GM23338 (cell line): ENCODE results near the gene ITGAL. TPM values are rescaled to one million over a fixed set of nuclear protein-coding genes. Genes with fewer than 3 reads are reported as not detected.
A peak's percentile ranks its signal among the peaks of the same experiment; 100 is the strongest.

Experiments
- ATAC-seq: fragments of 200-7000 bp; cut with Tn5 transposase; 3 replicates; pipeline ENCODE4 v1.9.1; 2020
- DNase-seq: peaks from one replicate; pipeline ENCODE4 v3.0.0-alpha.2; 2015; ENCODE audit warnings: low spot score
- H2AFZ ChIP-seq: fragments of 200-600 bp; sonication (generic); 2 replicates; pipeline ENCODE4 v1.8.0; 2016; ENCODE audit warnings: antibody characterized with exemption, mild to moderate bottlenecking, moderate library complexity
- H3F3A ChIP-seq: fragments of 200-600 bp; sonication (generic); replicated peaks from 2 replicates; pipeline ENCODE4 v1.8.0; 2017; ENCODE audit warnings: antibody characterized with exemption, mixed run types, low read depth
- H3K27ac ChIP-seq: fragments of 200-600 bp; sonication (generic); 2 replicates; pipeline ENCODE4 v1.6.1; 2016; ENCODE audit warnings: low read depth
- H3K27me3 ChIP-seq: fragments of 200-600 bp; sonication (generic); 2 replicates; pipeline ENCODE4 v1.8.0; 2016; ENCODE audit warnings: mild to moderate bottlenecking, mixed run types, moderate library complexity; ENCODE audit not compliant: insufficient read depth
- H3K36me3 ChIP-seq: fragments of 200-600 bp; sonication (generic); 2 replicates; pipeline ENCODE4 v1.8.0; 2016; ENCODE audit warnings: mild to moderate bottlenecking; ENCODE audit not compliant: insufficient read depth
- H3K4me1 ChIP-seq: fragments of 200-600 bp; sonication (generic); 2 replicates; pipeline ENCODE4 v1.8.0; 2016; ENCODE audit warnings: mild to moderate bottlenecking, moderate library complexity; ENCODE audit not compliant: insufficient read depth
- H3K4me2 ChIP-seq: fragments of 200-600 bp; sonication (generic); 2 replicates; pipeline ENCODE4 v1.7.1; 2017; ENCODE audit warnings: mixed run types
- H3K4me3 ChIP-seq: fragments of 200-600 bp; sonication (generic); 2 replicates; pipeline ENCODE4 v1.6.1; 2016; ENCODE audit warnings: mixed run types
- H3K79me2 ChIP-seq: fragments of 200-600 bp; sonication (generic); replicated peaks from 2 replicates; pipeline ENCODE4 v1.8.0; 2017; ENCODE audit warnings: mild to moderate bottlenecking; ENCODE audit not compliant: insufficient read depth
- H3K9me2 ChIP-seq: fragments of 200-600 bp; sonication (generic); 2 replicates; pipeline ENCODE4 v1.8.0; 2017; ENCODE audit not compliant: insufficient read depth
- H4K20me1 ChIP-seq: fragments of 200-600 bp; sonication (generic); replicated peaks from 2 replicates; pipeline ENCODE4 v1.8.0; 2017; ENCODE audit warnings: mild to moderate bottlenecking; ENCODE audit not compliant: insufficient read depth
- H3K27ac Mint-ChIP-seq: 2 replicates; pipeline ENCODE4 v1.8.0; 2020; ENCODE audit warnings: inconsistent platforms, mild to moderate bottlenecking, moderate library complexity, mixed read lengths
- H3K27me3 Mint-ChIP-seq: 3 replicates; pipeline ENCODE4 v1.8.0; 2022; ENCODE audit warnings: low read depth, mild to moderate bottlenecking, moderate library complexity, mixed read lengths, inconsistent platforms; ENCODE audit not compliant: insufficient read depth, poor library complexity
- H3K36me3 Mint-ChIP-seq: 3 replicates; pipeline ENCODE4 v1.8.0; 2021; ENCODE audit warnings: low read depth, mild to moderate bottlenecking, inconsistent platforms, moderate library complexity, mixed read lengths
- H3K4me1 Mint-ChIP-seq: 3 replicates; pipeline ENCODE4 v1.8.0; 2020; ENCODE audit warnings: mild to moderate bottlenecking, inconsistent platforms, mixed read lengths
- H3K4me3 Mint-ChIP-seq: 3 replicates; pipeline ENCODE4 v1.8.0; 2021; ENCODE audit warnings: moderate library complexity, mild to moderate bottlenecking, inconsistent platforms, mixed read lengths
- H3K9me3 Mint-ChIP-seq: 3 replicates; pipeline ENCODE4 v1.8.0; 2020; ENCODE audit warnings: moderate library complexity, mild to moderate bottlenecking, inconsistent platforms, mixed read lengths
- CTCF ChIP-seq, 2 experiments: fragments of 200-600 bp in 1 of 2; sonication (generic) in 1 of 2; conservative IDR thresholded peaks; 2 replicates each; pipeline versions ENCODE4 v1.5.1 to v1.6.1; 2016 to 2017; ENCODE audit warnings: antibody characterized with exemption in 2 of 2, low read depth in 2 of 2, mild to moderate bottlenecking in 2 of 2, moderate library complexity in 1 of 2
- ETS1 ChIP-seq: IDR thresholded peaks from 2 replicates; pipeline ENCODE4 v1.6.1; 2016; ENCODE audit warnings: antibody characterized with exemption
- EZH2 ChIP-seq: fragments of 200-600 bp; sonication (generic); IDR thresholded peaks from one replicate; pipeline ENCODE4 v1.8.0; 2017; ENCODE audit warnings: antibody characterized with exemption, mild to moderate bottlenecking, low read depth; ENCODE audit not compliant: unreplicated experiment
- NANOG ChIP-seq: IDR thresholded peaks from 2 replicates; pipeline ENCODE4 v1.6.1; 2016; ENCODE audit warnings: antibody characterized with exemption, borderline replicate concordance
- POLR2AphosphoS5 ChIP-seq: IDR thresholded peaks from 2 replicates; pipeline ENCODE4 v1.6.1; 2016; ENCODE audit warnings: antibody characterized with exemption, low read depth
- REST ChIP-seq: IDR thresholded peaks from one replicate; pipeline ENCODE4 v1.6.1; 2018; ENCODE audit warnings: antibody characterized with exemption; ENCODE audit not compliant: unreplicated experiment
- ZNF331 ChIP-seq: fragments of 250-450 bp; sonication (Bioruptor Pico); IDR thresholded peaks from 2 replicates; pipeline ENCODE4 v1.5.0; 2020; ENCODE audit warnings: low read depth, mild to moderate bottlenecking, moderate library complexity
- ZNF462 ChIP-seq: fragments of 250-450 bp; sonication (Bioruptor Pico); IDR thresholded peaks from 2 replicates; pipeline ENCODE4 v1.5.0; 2020; ENCODE audit warnings: mild to moderate bottlenecking, moderate library complexity
- polyA plus RNA-seq: library from polyadenylated mRNA; unstranded; fragments of >200 nt; fragmentation: Nextera tagmentation; extraction: Ambion mirVana; gene quantifications from 2 replicates; pipeline ENCODE4 v1.2.1, GENCODE V29; 2016
- total RNA-seq: library from RNA; depleted of rRNA; stranded (reverse); fragments of >200 nt; shearing (Covaris generic); gene quantifications from 2 replicates; pipeline ENCODE4 v1.2.3, GENCODE V29; 2014

ITGAL gene
- total and polyA plus RNA-seq, 2 experiments from 2014 or later = 0.05 to 0.07 TPM

GRCh38 chr16:30494709-30495108, 22.2 kb downstream of the ITGAL start:
- no peaks in the 10 kb centered on the region for H3K36me3 ChIP-seq
- no peak overlapping the region for H3K4me2 ChIP-seq
- Mint-ChIP-seq H3K27ac (no peak overlapping the region), H3K4me1 (peaks cover 4% of the 10 kb centered on the region), H3K4me3 (no peak overlapping the region), H3K9me3 (no peaks in the 10 kb centered on the region; the same call in 2 of the 3 replicates), H3K36me3 (no peaks in the 10 kb centered on the region), H3K27me3 (peaks cover 3% of the 10 kb centered on the region)
- H3K4me1 ChIP-seq = no peaks in the 10 kb centered on the region
- peak; percentile 21 for DNase-seq
- H3K27me3 ChIP-seq = no peaks in the 10 kb centered on the region
- H3K4me3 ChIP-seq = no peak overlapping the region
- H3F3A ChIP-seq = no peaks in the 10 kb centered on the region
- TF ChIP-seq ZNF331 (CRISPR knock-in tag) (no peak), POLR2AphosphoS5 (no peak), REST (no peak), ETS1 (no peak), ZNF462 (CRISPR knock-in tag) (no peak), EZH2 (no peak), CTCF (conservative IDR thresholded peaks at IDR 0.05; ENCODE audit: low read depth in 2 of 2) (no peak), NANOG (no peak)
- H3K79me2 ChIP-seq = no peaks in the 10 kb centered on the region
- H4K20me1 ChIP-seq = no peaks in the 10 kb centered on the region
- no peak overlapping the region for H3K27ac ChIP-seq
- peak overlapping the region; percentile 92 for H2AFZ ChIP-seq
- no peaks in the 10 kb centered on the region for H3K9me2 ChIP-seq
- ATAC-seq = peak; percentile 33
